ENCODE data around the gene GRB10. TPM values are rescaled to one million over a fixed set of nuclear protein-coding genes. Genes with fewer than 3 reads are reported as not detected.

GRB10 gene
- total and polyA plus RNA-seq, 2 of the 8 experiments (the other 6 are each of a cell fraction or from before 2014, with no cell fraction given): 35.7 to 97.0 TPM

- TF ChIP-seq SP4 (IDR thresholded peaks at IDR 0.05; ENCODE audit: low read length): no peak
- TF ChIP-seq CHD7 (IDR thresholded peaks at IDR 0.05; ENCODE audit: insufficient replicate concordance, low read length): no peak
- no peak for TF ChIP-seq TAF1 (IDR thresholded peaks at IDR 0.05; ENCODE audit: low read depth, low read length)
- no peak for TF ChIP-seq ASH2L (IDR thresholded peaks at IDR 0.05; ENCODE audit: low read length)
- no peak for TF ChIP-seq SUZ12 (IDR thresholded peaks at IDR 0.05; ENCODE audit: low read length)
- no peak for TF ChIP-seq NANOG (IDR thresholded peaks at IDR 0.05; ENCODE audit: insufficient read depth, low read depth, low read length, poor library complexity, severe bottlenecking)
These were observed 184.0 kb downstream of the GRB10 start (continued) for GRCh38 chr7:50598460-50599343.

All from H1 (cell line).